HL-60 (cell line): ENCODE results near the gene BRD3.

ENCODE experiments used
- DNase-seq, 2 experiments: peaks; one replicate each; pipeline ENCODE4 v3.0.0-alpha.2; 2010 to 2020; ENCODE audit warnings: low read depth in 1 of 2, low spot score in 1 of 2
- H3K27ac ChIP-seq: fragments of 250-450 bp; sonication (Bioruptor Pico); replicated peaks from 2 replicates; pipeline ENCODE4 v1.5.1; 2020; ENCODE audit warnings: mild to moderate bottlenecking, moderate library complexity
- H3K27me3 ChIP-seq: fragments of 250-450 bp; sonication (Bioruptor Pico); 2 replicates; pipeline ENCODE4 v1.5.1; 2021; ENCODE audit warnings: mild to moderate bottlenecking, moderate library complexity; ENCODE audit not compliant: insufficient read depth, poor library complexity, severe bottlenecking
- H3K4me3 ChIP-seq: replicated peaks from 2 replicates; pipeline ENCODE4 v1.5.1; 2011; ENCODE audit warnings: mild to moderate bottlenecking, control low read depth, low read length; ENCODE audit not compliant: insufficient read depth
- CTCF ChIP-seq: IDR thresholded peaks from one replicate; pipeline ENCODE4 v1.5.1; 2011; ENCODE audit warnings: low read length, control low read depth, inconsistent platforms; ENCODE audit not compliant: insufficient read depth
- GABPA ChIP-seq: IDR thresholded peaks from 2 replicates; pipeline ENCODE4 v1.6.1; 2012; ENCODE audit warnings: low read depth
- POLR2AphosphoS5 ChIP-seq: IDR thresholded peaks from 2 replicates; pipeline ENCODE4 v1.6.1; 2012; ENCODE audit warnings: low read depth
- SPI1 ChIP-seq: IDR thresholded peaks from 2 replicates; pipeline ENCODE4 v1.6.1; 2012; ENCODE audit warnings: low read depth, mild to moderate bottlenecking, borderline replicate concordance
- TF ChIP-seq, protein P1 (sequence below): IDR thresholded peaks from 2 replicates; pipeline ENCODE4 v1.6.1; 2012; ENCODE audit warnings: low read depth; ENCODE audit not compliant: insufficient replicate concordance

The BRD3 gene

DNA sequence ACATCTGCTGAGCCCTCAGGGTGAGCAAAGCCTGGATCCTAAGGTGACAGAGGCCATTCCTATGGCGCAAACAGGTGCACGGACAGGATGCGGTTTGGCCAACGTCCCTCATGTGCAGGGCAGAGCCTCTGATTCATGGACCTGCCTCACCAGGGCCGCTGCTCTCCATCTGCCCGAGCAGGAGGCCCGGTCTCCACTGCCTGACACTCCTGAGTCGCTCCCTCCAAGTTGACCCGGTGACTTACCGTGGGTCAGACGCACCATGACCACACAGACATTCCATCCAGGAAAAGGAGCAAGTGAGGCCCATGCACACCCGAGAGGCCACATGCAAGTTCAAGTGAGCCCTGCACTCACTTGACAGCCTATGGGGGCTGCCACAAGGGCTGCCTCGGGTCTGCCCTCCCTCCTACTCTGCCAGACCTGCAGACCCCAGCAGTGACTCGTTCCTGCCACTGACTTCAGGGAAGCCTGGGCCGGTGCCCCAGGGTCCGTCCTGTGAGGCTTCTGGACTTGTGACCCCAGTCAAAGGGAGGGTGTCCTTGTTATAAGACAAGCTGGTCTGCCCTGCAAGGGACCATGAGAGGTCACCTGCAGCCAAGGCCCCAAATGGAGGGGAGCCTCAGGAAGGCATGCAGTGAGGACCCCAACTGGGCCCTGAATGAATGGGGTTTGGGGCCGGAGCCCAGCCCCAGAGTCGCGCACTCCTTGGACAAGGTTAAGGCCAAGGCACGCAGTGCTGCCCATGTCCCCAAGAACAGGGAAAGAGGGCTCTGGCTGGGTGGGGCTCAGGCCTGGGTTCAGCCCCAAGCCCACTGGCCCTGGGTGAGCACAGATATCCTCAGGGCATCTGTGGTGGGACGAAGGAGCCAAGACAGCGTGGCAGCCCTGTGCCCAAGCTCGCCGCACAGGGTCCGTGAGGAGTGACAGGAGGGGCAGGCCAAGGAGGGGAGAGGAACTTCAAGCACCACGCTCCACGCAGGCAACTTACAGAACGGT is 32.5 kb downstream of the BRD3 start:
- DNase-seq, result no peak
- TF ChIP-seq CTCF, result no peak
- TF ChIP-seq, protein P1, sequence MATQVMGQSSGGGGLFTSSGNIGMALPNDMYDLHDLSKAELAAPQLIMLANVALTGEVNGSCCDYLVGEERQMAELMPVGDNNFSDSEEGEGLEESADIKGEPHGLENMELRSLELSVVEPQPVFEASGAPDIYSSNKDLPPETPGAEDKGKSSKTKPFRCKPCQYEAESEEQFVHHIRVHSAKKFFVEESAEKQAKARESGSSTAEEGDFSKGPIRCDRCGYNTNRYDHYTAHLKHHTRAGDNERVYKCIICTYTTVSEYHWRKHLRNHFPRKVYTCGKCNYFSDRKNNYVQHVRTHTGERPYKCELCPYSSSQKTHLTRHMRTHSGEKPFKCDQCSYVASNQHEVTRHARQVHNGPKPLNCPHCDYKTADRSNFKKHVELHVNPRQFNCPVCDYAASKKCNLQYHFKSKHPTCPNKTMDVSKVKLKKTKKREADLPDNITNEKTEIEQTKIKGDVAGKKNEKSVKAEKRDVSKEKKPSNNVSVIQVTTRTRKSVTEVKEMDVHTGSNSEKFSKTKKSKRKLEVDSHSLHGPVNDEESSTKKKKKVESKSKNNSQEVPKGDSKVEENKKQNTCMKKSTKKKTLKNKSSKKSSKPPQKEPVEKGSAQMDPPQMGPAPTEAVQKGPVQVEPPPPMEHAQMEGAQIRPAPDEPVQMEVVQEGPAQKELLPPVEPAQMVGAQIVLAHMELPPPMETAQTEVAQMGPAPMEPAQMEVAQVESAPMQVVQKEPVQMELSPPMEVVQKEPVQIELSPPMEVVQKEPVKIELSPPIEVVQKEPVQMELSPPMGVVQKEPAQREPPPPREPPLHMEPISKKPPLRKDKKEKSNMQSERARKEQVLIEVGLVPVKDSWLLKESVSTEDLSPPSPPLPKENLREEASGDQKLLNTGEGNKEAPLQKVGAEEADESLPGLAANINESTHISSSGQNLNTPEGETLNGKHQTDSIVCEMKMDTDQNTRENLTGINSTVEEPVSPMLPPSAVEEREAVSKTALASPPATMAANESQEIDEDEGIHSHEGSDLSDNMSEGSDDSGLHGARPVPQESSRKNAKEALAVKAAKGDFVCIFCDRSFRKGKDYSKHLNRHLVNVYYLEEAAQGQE, result no peak
- TF ChIP-seq SPI1, result no peak
- no peak for TF ChIP-seq POLR2AphosphoS5
- no peak for TF ChIP-seq GABPA
- no peak overlapping the region for H3K4me3 ChIP-seq
- H3K27me3 ChIP-seq, result no peaks in the 10 kb centered on the region
- H3K27ac ChIP-seq, result no peak overlapping the region

DNA sequence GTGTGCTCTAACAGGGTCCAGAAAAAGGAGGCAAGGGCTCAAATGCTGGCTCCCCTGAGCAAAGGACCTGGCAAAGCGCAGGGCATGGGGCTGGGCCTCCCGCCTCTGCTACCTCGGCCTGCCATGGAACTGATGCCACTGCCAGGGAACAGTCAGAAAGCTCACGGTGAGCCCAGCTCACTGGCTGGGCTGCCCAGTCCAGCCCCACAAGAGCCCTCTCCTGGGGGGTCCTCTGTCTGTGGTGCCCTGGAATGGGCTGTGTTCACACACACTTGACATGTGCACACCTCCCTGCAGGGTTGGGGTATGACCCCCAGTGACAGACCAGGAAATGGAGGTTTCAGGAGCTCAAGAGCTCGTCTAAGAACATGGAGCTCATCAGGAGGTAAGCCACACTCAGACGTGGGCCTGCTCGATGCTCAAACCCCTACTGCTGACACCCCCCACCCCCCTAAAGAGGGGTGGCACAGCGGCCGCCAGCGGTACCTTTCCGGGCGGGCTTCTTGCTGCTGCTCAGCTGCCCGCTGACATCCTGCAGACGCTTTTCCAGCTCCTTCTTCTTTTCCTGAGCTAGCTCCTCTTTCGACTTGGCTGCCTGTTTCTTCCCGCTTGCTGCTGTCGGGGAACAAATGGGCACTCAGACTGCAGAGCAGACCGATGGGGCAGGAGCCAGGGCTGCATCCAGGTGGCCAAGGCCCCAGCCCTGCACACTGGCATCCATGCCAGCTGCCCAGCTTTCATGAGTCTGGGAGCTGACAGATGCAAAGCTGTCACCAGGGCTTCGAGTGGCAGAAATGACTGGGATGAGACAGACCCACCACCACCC is 33.4 kb downstream of the BRD3 start:
- H3K4me3 ChIP-seq, result no peak overlapping the region

More for the DNA sequence above, 33.4 kb downstream of the BRD3 start:
- TF ChIP-seq GABPA (no peak), POLR2AphosphoS5 (no peak), CTCF (no peak), SPI1 (no peak)
- TF ChIP-seq, protein P1, result no peak
- no peak overlapping the region for H3K27ac ChIP-seq
- H3K27me3 ChIP-seq, result no peaks in the 10 kb centered on the region
- DNase-seq, result no peak
